ENCODE data around the gene DGCR2.

Gene DGCR2

GRCh38 chr22:19060356-19061009 lies 61.7 kb downstream of the DGCR2 start:
- in situ Hi-C loops (cut with HindIII; ENCODE audit: low sequenced_read_pairs) = no loop called here
- H3K4me3 ChIP-seq (ENCODE audit: low read depth, low read length) = no peak overlapping the region
- TF ChIP-seq CTCF (IDR thresholded peaks at IDR 0.05; ENCODE audit: low read depth, low read length, missing control alignments) = no peak
- DNase-seq (ENCODE audit: low read depth) = peak; percentile 27

- DNase-seq (ENCODE audit: low read depth) = no peak
- in situ Hi-C loops (cut with HindIII; ENCODE audit: low sequenced_read_pairs) = no loop called here
- H3K4me3 ChIP-seq (ENCODE audit: low read depth, low read length) = no peak overlapping the region
- no peak for TF ChIP-seq CTCF (IDR thresholded peaks at IDR 0.05; ENCODE audit: low read depth, low read length, missing control alignments)
Observed at GRCh38 chr22:19059481-19060278, 62.5 kb downstream of the DGCR2 start.

GRCh38 chr22:19058713-19059451 lies 63.3 kb downstream of the DGCR2 start:
- TF ChIP-seq CTCF (IDR thresholded peaks at IDR 0.05; ENCODE audit: low read depth, low read length, missing control alignments) = no peak
- no peak for DNase-seq (ENCODE audit: low read depth)
- in situ Hi-C loops (cut with HindIII; ENCODE audit: low sequenced_read_pairs) = no loop called here
- H3K4me3 ChIP-seq (ENCODE audit: low read depth, low read length) = no peak overlapping the region

GRCh38 chr22:19057999-19058491 lies 64.2 kb downstream of the DGCR2 start:
- no peak for DNase-seq (ENCODE audit: low read depth)

GRCh38 chr22:19057539-19057938 lies 64.7 kb downstream of the DGCR2 start:
- no peak overlapping the region for H3K4me3 ChIP-seq (ENCODE audit: low read depth, low read length)
- no peak for TF ChIP-seq CTCF (IDR thresholded peaks at IDR 0.05; ENCODE audit: low read depth, low read length, missing control alignments)
- in situ Hi-C loops (cut with HindIII; ENCODE audit: low sequenced_read_pairs) = no loop called here
- no peak for DNase-seq (ENCODE audit: low read depth)

More at GRCh38 chr22:19057999-19058491, 64.2 kb downstream of the DGCR2 start:
- no peak for TF ChIP-seq CTCF (IDR thresholded peaks at IDR 0.05; ENCODE audit: low read depth, low read length, missing control alignments)
- no peak overlapping the region for H3K4me3 ChIP-seq (ENCODE audit: low read depth, low read length)
- in situ Hi-C loops (cut with HindIII; ENCODE audit: low sequenced_read_pairs) = no loop called here

- TF ChIP-seq CTCF (IDR thresholded peaks at IDR 0.05; ENCODE audit: low read depth, low read length, missing control alignments) = no peak
- H3K4me3 ChIP-seq (ENCODE audit: low read depth, low read length) = no peak overlapping the region
- DNase-seq (ENCODE audit: low read depth) = no peak
- in situ Hi-C loops (cut with HindIII; ENCODE audit: low sequenced_read_pairs) = no loop called here
Observed at GRCh38 chr22:19056951-19057401, 65.2 kb downstream of the DGCR2 start.

Data from astrocyte of the cerebellum (primary cell).